NCI-H146 treated with DMSO at 0.1 percent for 48 hours (cell line): ENCODE data around the gene SLC9A5.

Source experiments
- DNase-seq: peaks from one replicate; lab custom pipeline; 2025; ENCODE audit not compliant: unreplicated experiment; lab: John Stamatoyannopoulos, UW

The SLC9A5 gene

GRCh38 chr16:67255553-67256221 is 6.9 kb downstream of the SLC9A5 start:
- no peak for DNase-seq

GRCh38 chr16:67256701-67257230 is 8.0 kb downstream of the SLC9A5 start:
- DNase-seq, result no peak

- DNase-seq, result no peak
Observed at GRCh38 chr16:67257486-67258160, 8.8 kb downstream of the SLC9A5 start.

GRCh38 chr16:67258161-67258835 is 9.5 kb downstream of the SLC9A5 start:
- DNase-seq, result no peak

- DNase-seq, result no peak
Observed at GRCh38 chr16:67259705-67260104, 10.9 kb downstream of the SLC9A5 start.

GRCh38 chr16:67260426-67261063 is 11.8 kb downstream of the SLC9A5 start:
- DNase-seq, result no peak

GRCh38 chr16:67263201-67263600 is 14.4 kb downstream of the SLC9A5 start:
- no peak for DNase-seq

GRCh38 chr16:67264277-67264676 is 15.5 kb downstream of the SLC9A5 start:
- no peak for DNase-seq

GRCh38 chr16:67264866-67265265 is 16.1 kb downstream of the SLC9A5 start:
- DNase-seq, result no peak

- DNase-seq, result no peak
Observed at GRCh38 chr16:67265834-67266233, 17.1 kb downstream of the SLC9A5 start.

- DNase-seq, result no peak
Observed at GRCh38 chr16:67268136-67268579, 19.4 kb downstream of the SLC9A5 start.

GRCh38 chr16:67269766-67270165 is 21.0 kb downstream of the SLC9A5 start:
- DNase-seq, result no peak

- DNase-seq, result no peak
Observed at GRCh38 chr16:67270931-67271338, 22.2 kb downstream of the SLC9A5 start.

- DNase-seq, result no peak
Observed at GRCh38 chr16:67271446-67271845, 22.7 kb downstream of the SLC9A5 start.

- DNase-seq, result no peak
Observed at GRCh38 chr16:67275321-67275720, 26.5 kb downstream of the SLC9A5 start.

- no peak for DNase-seq
Observed at GRCh38 chr16:67277294-67277998, 28.7 kb downstream of the SLC9A5 start.

- DNase-seq, result no peak
Observed at GRCh38 chr16:67277999-67278772, 29.4 kb downstream of the SLC9A5 start.

- no peak for DNase-seq
Observed at GRCh38 chr16:67278773-67279295, 30.1 kb downstream of the SLC9A5 start.

- DNase-seq, result peak; percentile 33
Observed at GRCh38 chr16:67279296-67280089, 30.7 kb downstream of the SLC9A5 start, which contains the start of gene PLEKHG4. Gene PLEKHG4 (plus strand): TSS chr16:67279532. CDS start chr16:67280045, 513 bp downstream.
